HL-60/S4 treated with retinoic acid at 250 ng/mL for 4 days and 3 days (cell line): ENCODE measurements around the gene JMJD6.

ENCODE experiments used
- in situ Hi-C: fragments of 300-500 bp; cut with MboI; formaldehyde crosslinking; loops from 2 replicates; pipeline ENCODE4 v1.7.0; 2022; ENCODE audit warnings: low sequenced_read_pairs

Gene JMJD6

DNA sequence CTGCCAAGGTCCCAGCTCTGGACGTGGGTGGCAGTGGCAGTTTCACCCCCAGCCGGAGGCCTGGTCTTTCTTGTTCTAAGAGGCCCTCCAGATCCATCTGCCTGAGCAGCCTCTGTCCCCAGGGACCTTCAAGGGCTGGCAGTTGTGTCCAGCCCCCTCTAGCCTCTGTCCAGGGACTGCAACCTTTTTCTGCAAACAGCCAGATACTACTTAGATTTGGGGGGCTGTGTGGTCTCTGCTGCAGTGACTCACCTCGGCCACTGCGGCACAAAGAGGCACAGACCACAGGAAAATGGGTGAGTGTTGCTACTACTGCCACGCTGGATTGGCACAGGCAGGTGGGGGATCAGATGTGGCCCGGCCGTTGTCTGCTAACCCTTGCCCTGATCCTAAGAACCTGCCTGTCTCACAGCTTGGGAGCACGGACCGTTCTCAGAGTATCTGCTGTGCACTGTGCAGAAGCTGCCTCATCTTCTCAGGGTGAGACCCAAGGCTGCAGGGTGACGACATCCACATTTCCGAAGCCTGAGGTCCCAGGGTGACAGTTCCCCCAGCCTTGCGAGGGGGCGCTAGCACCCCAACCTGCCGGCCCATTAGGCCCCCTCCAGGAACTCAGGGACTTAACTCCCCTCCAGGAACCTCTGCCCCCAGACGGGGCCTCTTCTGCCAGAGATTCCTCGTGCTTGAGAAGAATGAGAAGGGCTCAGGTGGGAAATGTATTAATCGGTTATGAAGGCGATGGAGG lies 43.2 kb downstream of the JMJD6 start:
- in situ Hi-C loops, result no loop called here

- in situ Hi-C loops, result no loop called here
These were observed 44.1 kb downstream of the JMJD6 start for GRCh38 chr17:76682296-76682695.

- in situ Hi-C loops, result no loop called here
These were observed 44.9 kb downstream of the JMJD6 start for GRCh38 chr17:76681222-76682137.

GRCh38 chr17:76679239-76679638 lies 47.2 kb downstream of the JMJD6 start:
- in situ Hi-C loops, result no loop called here

DNA sequence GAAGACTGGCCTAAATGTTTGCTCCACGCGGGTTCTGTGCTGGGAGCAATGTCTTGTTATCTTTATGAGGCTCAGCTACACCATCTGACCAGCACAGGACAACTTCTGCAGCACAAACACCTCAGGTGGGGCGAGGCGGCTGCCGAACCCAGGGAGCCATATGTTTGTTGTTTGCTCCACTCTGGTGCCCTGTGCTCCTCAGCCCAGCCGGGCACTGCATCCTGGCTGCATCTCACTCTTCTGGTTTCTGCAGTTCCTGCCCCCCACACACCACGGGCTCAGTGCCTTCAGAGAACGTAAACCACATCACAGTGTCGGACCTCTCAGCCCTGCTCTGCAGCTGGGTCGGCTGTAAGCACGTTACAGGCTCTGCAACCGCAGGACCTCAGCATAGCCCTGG lies 48.1 kb downstream of the JMJD6 start:
- in situ Hi-C loops, result no loop called here

DNA sequence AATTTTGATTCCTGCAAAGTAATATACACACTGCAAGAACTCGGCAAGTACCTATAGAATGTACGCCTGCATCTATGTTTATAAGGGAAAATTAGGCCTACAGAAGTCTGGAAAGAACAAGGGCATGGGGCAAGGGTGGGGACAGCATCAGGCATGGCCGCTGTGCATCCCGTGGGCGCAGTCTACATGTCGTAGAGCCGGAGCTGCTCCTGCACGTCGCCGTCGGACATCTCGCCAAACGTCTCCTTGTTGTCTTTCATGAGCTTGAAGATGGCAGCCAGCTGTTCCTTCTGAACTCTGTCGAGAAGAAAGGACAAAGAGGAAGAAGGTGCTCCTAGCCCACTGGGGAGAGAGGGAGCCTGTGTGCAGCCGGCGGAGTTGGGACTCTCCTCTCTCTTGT lies 49.0 kb downstream of the JMJD6 start:
- in situ Hi-C loops, result no loop called here

DNA sequence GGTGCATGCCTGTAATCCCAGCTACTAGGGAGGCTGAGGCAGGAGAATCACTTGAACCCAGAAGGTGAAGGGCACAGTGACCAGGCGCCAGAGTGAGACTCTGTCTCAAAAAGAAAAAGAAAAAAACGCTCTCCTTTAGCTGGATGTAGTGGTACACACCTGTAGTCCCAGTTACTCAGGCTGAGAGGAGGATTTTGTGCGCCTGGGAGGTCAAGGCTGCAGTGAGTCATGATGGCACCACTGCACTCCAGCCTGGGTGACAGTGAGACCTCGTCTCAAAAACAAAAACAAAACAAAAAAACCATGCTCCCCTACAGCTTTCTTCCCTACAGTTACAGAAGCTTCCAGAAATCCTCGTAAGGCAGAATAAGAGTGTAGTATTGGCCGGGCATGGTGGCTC lies 49.8 kb downstream of the JMJD6 start:
- in situ Hi-C loops, result no loop called here

- in situ Hi-C loops, result no loop called here
These were observed 50.8 kb downstream of the JMJD6 start for GRCh38 chr17:76675648-76676047.

DNA sequence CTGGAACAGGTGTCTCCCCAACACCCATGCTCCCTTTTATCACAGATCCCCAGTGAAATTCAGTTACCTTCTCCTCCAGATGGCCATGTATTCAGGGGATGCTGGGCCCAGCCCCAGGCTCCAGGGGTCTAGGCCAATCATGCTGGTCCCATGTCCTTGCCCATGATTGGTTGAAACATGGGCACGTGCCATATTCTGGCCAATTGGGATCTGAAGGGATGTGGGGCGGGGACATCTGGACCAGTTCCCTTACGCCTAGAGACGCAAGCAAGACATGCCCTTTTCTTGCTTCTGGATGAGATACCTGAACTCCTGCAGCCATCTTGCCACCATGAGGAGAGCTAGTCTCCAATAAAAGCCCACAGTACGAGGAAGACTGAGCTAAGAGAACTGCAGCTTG lies 51.8 kb downstream of the JMJD6 start:
- in situ Hi-C loops, result no loop called here

DNA sequence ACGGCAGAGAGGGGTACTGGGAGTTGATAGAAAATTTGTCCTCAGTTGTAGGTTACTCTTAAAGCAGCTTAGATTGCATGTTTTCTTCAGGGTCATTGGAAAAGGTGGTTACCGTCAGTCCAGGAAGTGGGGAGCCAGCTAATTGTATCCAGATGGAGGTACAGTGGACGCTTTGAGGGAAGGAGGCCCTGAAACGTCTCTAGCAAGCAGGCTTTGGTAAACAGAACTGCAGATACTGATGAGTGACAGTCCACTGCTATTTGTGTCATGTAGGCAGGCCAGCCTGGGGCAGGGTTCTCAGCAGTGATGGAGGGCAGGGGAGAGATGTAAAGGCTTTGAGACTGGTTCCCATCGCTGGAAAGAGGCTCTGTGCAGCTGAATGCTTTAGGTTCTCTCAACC lies 52.7 kb downstream of the JMJD6 start:
- in situ Hi-C loops, result no loop called here

GRCh38 chr17:76672892-76673291 lies 53.5 kb downstream of the JMJD6 start:
- in situ Hi-C loops, result no loop called here

GRCh38 chr17:76672270-76672851 lies 54.0 kb downstream of the JMJD6 start:
- in situ Hi-C loops, result no loop called here

- in situ Hi-C loops, result no loop called here
These were observed 54.5 kb downstream of the JMJD6 start for GRCh38 chr17:76671912-76672262.

DNA sequence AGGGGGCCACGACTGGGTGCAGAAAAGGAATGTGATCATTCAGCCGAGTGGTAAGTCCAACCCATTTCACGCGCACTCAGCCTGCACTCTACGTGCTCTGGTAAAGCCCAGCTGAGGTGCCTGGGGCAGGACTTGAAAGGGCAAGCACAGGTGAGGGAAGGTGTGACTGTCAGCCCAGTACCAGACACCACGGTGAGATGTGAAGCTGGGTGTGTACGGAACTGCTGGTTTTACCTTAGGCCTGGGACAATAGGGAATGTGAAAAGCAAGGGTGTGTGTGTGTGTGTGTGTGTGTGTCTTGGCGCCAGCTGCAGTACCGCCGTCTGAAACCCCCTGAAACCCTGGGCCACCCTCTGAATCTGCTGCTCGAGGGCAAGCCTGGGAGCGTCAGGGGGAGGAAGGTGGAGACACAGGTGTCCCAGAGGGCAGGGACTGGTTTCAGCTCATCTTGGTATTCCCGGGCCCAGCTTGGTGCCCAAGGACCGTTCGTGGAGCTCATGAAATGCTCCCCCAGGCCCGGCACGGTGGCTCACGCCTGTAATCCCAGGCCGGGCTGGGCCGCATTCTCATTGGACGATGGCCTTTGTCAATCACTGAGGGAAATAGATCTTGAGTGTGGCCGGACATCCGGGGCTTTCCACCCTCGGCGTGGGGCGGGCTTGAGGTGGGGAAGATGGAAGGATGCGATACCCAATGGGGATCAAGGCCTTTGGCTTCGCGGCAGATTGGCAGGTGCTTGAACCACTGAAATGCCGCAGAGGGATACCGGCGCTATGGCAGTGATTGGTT lies 55.1 kb downstream of the JMJD6 start:
- in situ Hi-C loops, result no loop called here

GRCh38 chr17:76670718-76671122 lies 55.7 kb downstream of the JMJD6 start:
- in situ Hi-C loops, result no loop called here

GRCh38 chr17:76670020-76670717 lies 56.2 kb downstream of the JMJD6 start:
- in situ Hi-C loops, result no loop called here
